HEK293 (cell line): ENCODE measurements around the gene DMD.

Experiments used
- CTCF ChIA-PET: fragments of 350-600 bp; formaldehyde crosslinking; extraction: SDS; loops from one replicate; lab custom pipeline; 2021; ENCODE audit warnings: antibody characterized with exemption; lab: Yijun Ruan, JAX
- POLR2A ChIA-PET: fragments of 300-600 bp; formaldehyde crosslinking; extraction: SDS; loops from one replicate; lab custom pipeline; 2020; ENCODE audit warnings: antibody characterized with exemption, inconsistent platforms; lab: Yijun Ruan, JAX
- H3K27ac ChIP-seq: fragments of 200-500 bp; sonication (Bioruptor generic); 2 replicates; pipeline ENCODE4 v1.5.1; 2014; ENCODE audit warnings: low read depth, low read length, control low read depth, inconsistent platforms; ENCODE audit errors: extremely low read depth
- H3K36me3 ChIP-seq, 2 experiments: fragments of 200-500 bp in 1 of 2; sonication (Bioruptor generic) in 1 of 2; 1 replicate in 1 of 2; 2 replicates in 1 of 2; pipeline ENCODE4 v1.5.1; 2014 to 2017; ENCODE audit warnings: inconsistent platforms in 2 of 2, low read length in 2 of 2; ENCODE audit not compliant: control insufficient read depth in 2 of 2, insufficient read depth in 1 of 2
- H3K4me1 ChIP-seq: fragments of 200-500 bp; sonication (Bioruptor generic); 2 replicates; pipeline ENCODE4 v1.5.1; 2014; ENCODE audit warnings: mild to moderate bottlenecking, low read length, inconsistent platforms; ENCODE audit not compliant: control insufficient read depth, insufficient read depth
- H3K4me3 ChIP-seq: 2 replicates; pipeline ENCODE4 v1.5.1; 2011; ENCODE audit warnings: low read depth, mild to moderate bottlenecking, control low read depth, low read length, moderate library complexity
- H3K9me3 ChIP-seq: fragments of 200-500 bp; sonication (Bioruptor generic); 2 replicates; pipeline ENCODE4 v1.5.1; 2014; ENCODE audit warnings: low read depth, low read length, inconsistent platforms; ENCODE audit not compliant: control insufficient read depth, insufficient read depth
- GLI2 ChIP-seq: fragments of 450-650 bp; formaldehyde crosslinking; IDR thresholded peaks from 2 replicates; pipeline ENCODE4; 2017; ENCODE audit warnings: missing biosample characterization, missing genetic modification characterization, low read depth, borderline replicate concordance
- TCF7L2 ChIP-seq: IDR thresholded peaks from 2 replicates; pipeline ENCODE4 v1.6.1; 2011; ENCODE audit warnings: low read depth, mild to moderate bottlenecking, inconsistent platforms, low read length, moderate library complexity, borderline replicate concordance
- TRIM28 ChIP-seq: IDR thresholded peaks from 2 replicates; pipeline ENCODE4 v1.6.1; 2011; ENCODE audit warnings: low read length, control low read depth, borderline replicate concordance
- ZFP3 ChIP-seq: fragments of 450-650 bp; formaldehyde crosslinking; IDR thresholded peaks from 2 replicates; pipeline ENCODE4 v1.5.1; 2016; ENCODE audit warnings: low read depth, missing biosample characterization, missing genetic modification characterization
- ZNF148 ChIP-seq: fragments of 450-650 bp; formaldehyde crosslinking; IDR thresholded peaks from 2 replicates; pipeline ENCODE4 v1.5.0; 2017; ENCODE audit warnings: missing biosample characterization, missing genetic modification characterization, borderline replicate concordance
- ZNF184 ChIP-seq: fragments of 450-650 bp; IDR thresholded peaks from 2 replicates; pipeline ENCODE4 v1.5.1; 2018; ENCODE audit warnings: missing biosample characterization, mild to moderate bottlenecking, missing genetic modification characterization
- ZNF433 ChIP-seq: fragments of 450-650 bp; formaldehyde crosslinking; IDR thresholded peaks from 2 replicates; pipeline ENCODE4 v1.5.1; 2016; ENCODE audit warnings: missing biosample characterization, missing genetic modification characterization, low read depth
- ZNF561 ChIP-seq: fragments of 450-650 bp; IDR thresholded peaks from 2 replicates; pipeline ENCODE4 v1.5.1; 2018; ENCODE audit warnings: missing biosample characterization, missing genetic modification characterization, borderline replicate concordance
- ZNF629 ChIP-seq: fragments of 450-650 bp; formaldehyde crosslinking; IDR thresholded peaks from 2 replicates; pipeline ENCODE4 v1.5.1; 2017; ENCODE audit warnings: missing biosample characterization, missing genetic modification characterization
- ZNF658 ChIP-seq: fragments of 450-650 bp; formaldehyde crosslinking; IDR thresholded peaks from 2 replicates; pipeline ENCODE4; 2016; ENCODE audit warnings: missing biosample characterization, missing genetic modification characterization
- ZNF701 ChIP-seq: fragments of 450-650 bp; formaldehyde crosslinking; IDR thresholded peaks from 2 replicates; pipeline ENCODE4 v1.5.1; 2016; ENCODE audit warnings: missing biosample characterization, missing genetic modification characterization
- ZNF792 ChIP-seq: fragments of 450-650 bp; formaldehyde crosslinking; IDR thresholded peaks from 2 replicates; pipeline ENCODE4 v1.5.1; 2016; ENCODE audit warnings: missing biosample characterization, missing genetic modification characterization
- ZNF837 ChIP-seq: fragments of 450-650 bp; formaldehyde crosslinking; IDR thresholded peaks from 2 replicates; pipeline ENCODE4 v1.5.1; 2016; ENCODE audit warnings: missing biosample characterization, missing genetic modification characterization
- TF ChIP-seq, protein P1 (sequence below): fragments of 450-650 bp; formaldehyde crosslinking; IDR thresholded peaks from 2 replicates; pipeline ENCODE4 v1.5.1; 2017; ENCODE audit warnings: missing biosample characterization, missing genetic modification characterization
- TF ChIP-seq, protein P2 (sequence below): fragments of 450-650 bp; formaldehyde crosslinking; IDR thresholded peaks from 2 replicates; pipeline ENCODE4 v1.5.1; 2016; ENCODE audit warnings: missing biosample characterization, missing genetic modification characterization

DMD gene

DNA sequence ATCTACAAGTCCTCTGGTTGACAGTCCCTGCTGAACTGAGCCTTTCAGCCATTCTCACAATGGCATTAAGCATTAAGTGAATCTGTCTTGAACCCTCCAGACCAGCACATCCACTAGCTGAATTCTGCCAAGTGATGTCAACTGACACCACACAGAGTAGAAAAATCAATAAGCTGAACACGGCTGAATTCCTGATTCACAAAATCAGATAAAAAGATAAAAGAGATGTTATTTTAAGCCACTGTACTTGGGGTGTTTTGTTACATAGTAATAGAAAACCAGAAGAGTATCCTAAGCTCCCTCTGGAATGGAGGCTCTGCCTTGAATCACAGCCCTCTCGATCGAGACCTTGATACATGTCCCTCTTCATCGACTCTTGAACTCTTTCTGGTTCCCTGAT is 336.5 kb downstream of the DMD start:
- no peak for TF ChIP-seq ZFP3 (tag by site-specific recombination)
- TF ChIP-seq, protein P1, sequence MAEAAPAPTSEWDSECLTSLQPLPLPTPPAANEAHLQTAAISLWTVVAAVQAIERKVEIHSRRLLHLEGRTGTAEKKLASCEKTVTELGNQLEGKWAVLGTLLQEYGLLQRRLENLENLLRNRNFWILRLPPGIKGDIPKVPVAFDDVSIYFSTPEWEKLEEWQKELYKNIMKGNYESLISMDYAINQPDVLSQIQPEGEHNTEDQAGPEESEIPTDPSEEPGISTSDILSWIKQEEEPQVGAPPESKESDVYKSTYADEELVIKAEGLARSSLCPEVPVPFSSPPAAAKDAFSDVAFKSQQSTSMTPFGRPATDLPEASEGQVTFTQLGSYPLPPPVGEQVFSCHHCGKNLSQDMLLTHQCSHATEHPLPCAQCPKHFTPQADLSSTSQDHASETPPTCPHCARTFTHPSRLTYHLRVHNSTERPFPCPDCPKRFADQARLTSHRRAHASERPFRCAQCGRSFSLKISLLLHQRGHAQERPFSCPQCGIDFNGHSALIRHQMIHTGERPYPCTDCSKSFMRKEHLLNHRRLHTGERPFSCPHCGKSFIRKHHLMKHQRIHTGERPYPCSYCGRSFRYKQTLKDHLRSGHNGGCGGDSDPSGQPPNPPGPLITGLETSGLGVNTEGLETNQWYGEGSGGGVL (tag by site-specific recombination): no peak
- no peak for TF ChIP-seq ZNF701 (tag by site-specific recombination)
- TF ChIP-seq TCF7L2: peak; percentile 69; the same call in 1 of the 2 replicates
- no peak for TF ChIP-seq ZNF792 (tag by site-specific recombination)
- TF ChIP-seq GLI2: no peak
- no peak for TF ChIP-seq ZNF837 (tag by site-specific recombination)
- 0 out of 2 replicates have a peak, but pooled peaks have one; percentile 29 for TF ChIP-seq TRIM28
- TF ChIP-seq, all 188 proteins: peak for 2
- ChIA-PET CTCF (no interaction called here), POLR2A (no interaction called here)
- Histone ChIP-seq H3K27ac (no peak overlapping the region), H3K9me3 (no peaks in the 10 kb centered on the region), H3K4me1 (no peaks in the 10 kb centered on the region), H3K4me3 (no peak overlapping the region), H3K36me3 (no peaks in the 10 kb centered on the region)

- Histone ChIP-seq H3K4me1 (no peaks in the 10 kb centered on the region), H3K9me3 (no peaks in the 10 kb centered on the region), H3K27ac (no peak overlapping the region), H3K36me3 (no peaks in the 10 kb centered on the region), H3K4me3 (no peak overlapping the region)
- CTCF ChIA-PET: no interaction called here
- no peak for TF ChIP-seq ZNF658
- TF ChIP-seq ZNF148 (tag by site-specific recombination): no peak
- POLR2A ChIA-PET: no interaction called here
Observed at GRCh38 chrX:32873786-32874185, 337.6 kb downstream of the DMD start.

GRCh38 chrX:32871636-32872035 is 339.7 kb downstream of the DMD start:
- TF ChIP-seq ZNF433 (tag by site-specific recombination) (no peak), ZNF629 (no peak), ZNF561 (tag by site-specific recombination) (no peak), ZNF184 (tag by site-specific recombination) (no peak)
- TF ChIP-seq, protein P2, sequence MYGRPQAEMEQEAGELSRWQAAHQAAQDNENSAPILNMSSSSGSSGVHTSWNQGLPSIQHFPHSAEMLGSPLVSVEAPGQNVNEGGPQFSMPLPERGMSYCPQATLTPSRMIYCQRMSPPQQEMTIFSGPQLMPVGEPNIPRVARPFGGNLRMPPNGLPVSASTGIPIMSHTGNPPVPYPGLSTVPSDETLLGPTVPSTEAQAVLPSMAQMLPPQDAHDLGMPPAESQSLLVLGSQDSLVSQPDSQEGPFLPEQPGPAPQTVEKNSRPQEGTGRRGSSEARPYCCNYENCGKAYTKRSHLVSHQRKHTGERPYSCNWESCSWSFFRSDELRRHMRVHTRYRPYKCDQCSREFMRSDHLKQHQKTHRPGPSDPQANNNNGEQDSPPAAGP (tag by site-specific recombination): no peak
- POLR2A ChIA-PET: no interaction called here
- no peaks in the 10 kb centered on the region for H3K4me1 ChIP-seq
- no peaks in the 10 kb centered on the region for H3K36me3 ChIP-seq
- CTCF ChIA-PET: no interaction called here
- no peak overlapping the region for H3K4me3 ChIP-seq
- no peak overlapping the region for H3K27ac ChIP-seq
- H3K9me3 ChIP-seq: no peaks in the 10 kb centered on the region
